GM21447 (cell line): ENCODE results near the gene GHDC.
A peak's percentile ranks its signal among the peaks of the same experiment; 100 is the strongest.
"Not testable (repeated sequence)": the region's sequence is repeated elsewhere in the genome, so short reads cannot be mapped to it uniquely, and the experiment has no call there.

ENCODE experiments used
- ATAC-seq: cut with Tn5 transposase; IDR thresholded peaks from one replicate; pipeline ENCODE4 v1.9.1; 2021; ENCODE audit not compliant: unreplicated experiment

Gene GHDC, protein sequence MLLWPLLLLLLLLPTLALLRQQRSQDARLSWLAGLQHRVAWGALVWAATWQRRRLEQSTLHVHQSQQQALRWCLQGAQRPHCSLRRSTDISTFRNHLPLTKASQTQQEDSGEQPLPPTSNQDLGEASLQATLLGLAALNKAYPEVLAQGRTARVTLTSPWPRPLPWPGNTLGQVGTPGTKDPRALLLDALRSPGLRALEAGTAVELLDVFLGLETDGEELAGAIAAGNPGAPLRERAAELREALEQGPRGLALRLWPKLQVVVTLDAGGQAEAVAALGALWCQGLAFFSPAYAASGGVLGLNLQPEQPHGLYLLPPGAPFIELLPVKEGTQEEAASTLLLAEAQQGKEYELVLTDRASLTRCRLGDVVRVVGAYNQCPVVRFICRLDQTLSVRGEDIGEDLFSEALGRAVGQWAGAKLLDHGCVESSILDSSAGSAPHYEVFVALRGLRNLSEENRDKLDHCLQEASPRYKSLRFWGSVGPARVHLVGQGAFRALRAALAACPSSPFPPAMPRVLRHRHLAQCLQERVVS

DNA sequence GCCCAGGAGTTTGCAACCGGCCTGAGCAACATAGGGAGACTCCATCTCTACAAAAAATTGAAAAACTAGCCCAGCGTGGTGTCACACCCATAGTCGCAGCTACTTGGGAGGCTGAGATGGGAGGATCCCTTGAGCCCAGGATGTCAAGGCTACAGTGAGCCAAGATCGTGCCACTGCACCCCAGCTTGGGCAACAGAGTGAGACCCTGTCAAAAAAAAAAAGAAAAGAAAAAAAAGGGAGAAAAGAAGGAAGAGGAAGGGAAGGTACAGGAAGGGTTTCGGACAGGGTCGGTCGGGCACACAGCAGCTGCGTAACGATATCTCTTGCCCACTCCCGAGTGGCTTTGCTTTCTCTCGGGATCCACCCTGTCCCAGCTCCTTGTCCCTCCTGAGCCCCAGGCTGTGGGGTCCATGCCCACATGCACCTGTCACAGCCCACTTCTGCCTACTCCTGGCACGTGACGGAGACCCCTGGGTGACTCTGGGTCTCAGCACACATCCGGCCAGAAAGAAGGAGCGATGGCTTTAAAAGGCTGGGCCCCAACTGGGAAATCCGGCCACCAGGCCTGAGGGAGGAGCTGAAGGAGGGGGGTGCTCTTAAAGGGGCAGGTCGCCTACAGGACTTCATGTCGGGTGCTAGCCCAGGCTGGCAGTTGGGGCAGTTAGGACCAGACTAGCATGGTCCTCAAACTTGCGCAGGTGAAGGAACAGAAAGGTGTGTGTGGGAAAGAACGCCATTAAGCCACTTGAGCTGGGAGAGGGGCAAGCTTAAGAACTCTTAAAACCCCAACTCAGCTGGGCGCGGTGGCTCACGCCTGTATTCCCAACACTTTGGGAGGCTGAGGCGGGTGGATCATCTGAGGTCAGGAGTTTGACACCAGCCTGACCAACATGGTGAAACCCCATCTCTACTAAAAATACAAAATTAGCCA lies at the start of gene GHDC:
Gene GHDC (minus strand): TSS at position 526 of the 931 bp plus-strand sequence. CDS start 913 bp downstream, outside the sequence.
- peak; percentile 91 for ATAC-seq

DNA sequence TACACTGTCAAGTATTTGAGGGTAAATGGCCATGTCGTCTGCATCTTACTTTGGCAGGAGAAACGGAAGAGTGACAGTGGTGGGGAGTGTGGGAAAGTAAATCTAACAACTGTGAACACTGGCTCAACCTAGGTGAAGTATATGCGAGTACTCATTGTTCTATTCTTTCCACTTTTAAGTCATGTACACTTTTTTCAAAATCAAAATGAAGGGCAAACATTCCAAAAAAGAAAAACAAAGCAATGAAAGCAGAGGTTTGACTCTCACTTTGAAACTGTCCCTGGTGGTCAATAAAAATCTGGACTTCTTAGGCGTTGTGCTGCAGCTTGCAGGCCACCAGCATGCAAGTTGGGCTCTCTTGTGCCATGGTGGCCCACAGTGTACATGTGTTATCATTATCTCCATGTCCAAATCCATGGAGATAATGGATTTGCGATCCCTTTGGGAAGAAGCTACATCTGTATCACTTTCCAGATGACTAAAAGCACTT lies 49.2 kb upstream of the GHDC start:
- no peak for ATAC-seq

DNA sequence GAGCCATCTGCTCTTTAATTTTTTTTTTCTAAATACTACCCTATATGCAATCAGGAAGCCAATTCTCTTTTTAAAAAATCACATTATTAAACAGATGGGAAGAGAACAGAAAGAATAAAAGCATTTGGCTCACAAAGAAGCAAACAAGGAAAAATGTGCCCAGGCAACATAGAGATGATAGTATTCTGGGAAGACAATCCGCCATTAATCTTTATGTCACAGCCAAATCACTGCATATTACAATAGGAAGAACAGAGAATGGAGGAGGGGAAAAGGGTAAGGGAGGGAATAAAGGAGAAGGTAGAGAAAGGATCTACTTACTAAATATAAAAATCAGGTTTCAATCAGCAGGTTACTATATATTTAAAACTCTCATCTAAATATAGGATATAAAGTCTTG lies 47.6 kb upstream of the GHDC start:
- no peak for ATAC-seq

DNA sequence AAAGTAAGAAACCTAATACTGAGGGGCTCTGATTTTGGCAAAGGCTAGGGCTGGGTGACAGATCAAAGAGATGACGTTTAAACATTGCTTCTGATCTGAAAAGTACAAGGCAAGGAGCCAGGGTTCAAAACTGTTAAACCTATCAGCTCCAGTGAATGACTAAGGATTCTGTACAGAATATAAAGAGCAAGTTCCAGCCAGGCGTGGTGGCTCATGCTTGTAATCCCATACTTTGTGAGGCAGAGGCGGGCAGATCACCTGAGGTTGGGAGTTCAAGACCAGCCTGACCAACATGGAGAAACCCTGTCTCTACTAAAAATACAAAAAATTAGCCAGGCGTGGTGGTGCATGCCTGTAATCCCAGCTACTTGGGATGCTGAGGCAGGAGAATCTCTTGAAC lies 46.6 kb upstream of the GHDC start:
- not testable (repeated sequence) for ATAC-seq

DNA sequence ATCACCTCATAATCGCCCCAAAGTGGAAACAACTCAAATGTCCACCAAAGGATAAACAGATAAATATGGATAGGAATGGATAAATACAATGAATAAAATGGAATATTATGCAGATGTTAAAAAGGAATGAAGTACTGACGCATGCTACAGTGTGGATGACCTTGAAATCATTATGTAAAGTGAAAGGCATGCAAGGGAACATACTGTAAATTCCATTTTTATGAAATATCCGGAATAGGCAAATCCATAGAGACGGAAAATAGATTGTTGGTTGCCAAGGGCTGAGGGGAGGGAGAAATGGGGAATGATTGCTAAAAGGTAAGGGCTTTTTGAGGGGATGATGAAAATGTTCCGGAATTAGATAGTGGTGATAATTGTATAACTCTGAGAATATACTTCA lies 45.9 kb upstream of the GHDC start:
- no peak for ATAC-seq

DNA sequence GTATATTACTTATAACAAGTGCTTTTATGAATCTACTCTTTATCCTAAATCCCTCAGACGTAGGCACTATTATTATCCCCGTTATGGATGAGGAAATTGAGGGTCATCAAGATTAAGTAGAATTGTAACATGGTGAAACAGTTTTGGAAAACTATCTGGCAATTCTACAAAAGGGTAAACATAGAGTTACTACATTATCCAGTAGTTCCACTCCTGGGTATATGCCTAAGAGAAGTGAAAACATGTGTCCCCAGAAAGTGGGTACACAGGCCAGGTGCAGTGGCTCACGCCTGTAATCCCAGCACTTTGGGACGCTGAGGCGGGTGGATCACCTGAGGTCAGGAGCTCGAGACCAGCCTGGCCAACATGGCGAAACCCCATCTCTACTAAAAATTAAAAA lies 45.3 kb upstream of the GHDC start:
- ATAC-seq, result not testable (repeated sequence)

DNA sequence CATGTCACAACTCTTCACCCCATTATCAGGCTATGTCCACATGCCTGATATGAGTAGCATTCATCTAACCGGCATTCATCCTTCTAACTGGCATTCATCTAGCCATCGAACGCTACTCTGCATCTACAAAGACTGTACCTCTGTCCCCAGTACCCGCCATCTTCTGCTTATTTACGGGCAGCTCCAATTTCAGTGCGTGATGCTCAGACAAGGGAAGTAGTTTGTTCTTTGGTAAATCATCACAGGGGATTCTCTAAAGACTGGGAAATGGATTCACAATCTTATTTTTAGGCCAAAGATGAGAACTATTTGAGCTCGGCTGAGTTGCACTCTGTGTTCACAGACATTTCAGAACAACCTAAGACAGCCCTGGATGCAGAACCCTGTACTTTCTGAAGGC lies 42.5 kb upstream of the GHDC start:
- ATAC-seq, result no peak

DNA sequence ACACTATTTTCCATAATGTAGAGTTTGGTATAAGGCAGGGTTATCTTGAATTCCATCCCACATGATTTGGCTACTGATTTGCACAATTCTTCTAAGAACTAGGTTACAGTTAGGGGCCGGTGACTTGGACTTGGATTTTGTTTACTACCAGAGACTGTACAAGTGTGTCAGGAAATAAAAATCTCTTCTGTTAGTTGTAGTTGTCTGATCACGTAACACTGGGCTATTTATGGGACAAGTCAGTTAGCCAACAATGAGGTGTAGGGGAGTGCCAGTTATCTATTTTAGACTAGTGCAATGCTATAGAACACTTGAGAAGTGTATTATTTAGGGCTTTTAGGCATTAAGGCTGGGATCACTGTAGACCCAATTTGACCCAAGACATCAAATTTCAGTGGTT lies 39.7 kb upstream of the GHDC start:
- no peak for ATAC-seq

DNA sequence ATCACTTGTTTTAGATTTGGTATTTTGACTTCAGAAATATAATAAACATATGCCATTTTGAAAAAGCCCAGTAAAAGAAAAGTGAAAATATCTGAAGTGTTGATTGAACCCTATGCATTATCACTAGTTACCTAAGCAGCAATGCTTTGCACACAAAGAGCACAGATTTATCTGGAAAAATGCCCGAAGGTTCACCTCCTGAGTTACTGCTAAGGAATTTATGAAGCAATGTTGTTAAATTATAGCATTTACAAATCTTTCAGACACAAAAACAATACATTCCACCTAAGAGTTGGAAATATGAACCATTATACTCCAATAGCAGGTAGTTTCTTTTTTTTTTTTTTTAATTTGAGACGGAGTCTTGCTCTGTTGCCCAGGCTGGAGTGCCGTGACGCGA lies 38.9 kb upstream of the GHDC start:
- ATAC-seq, result no peak

DNA sequence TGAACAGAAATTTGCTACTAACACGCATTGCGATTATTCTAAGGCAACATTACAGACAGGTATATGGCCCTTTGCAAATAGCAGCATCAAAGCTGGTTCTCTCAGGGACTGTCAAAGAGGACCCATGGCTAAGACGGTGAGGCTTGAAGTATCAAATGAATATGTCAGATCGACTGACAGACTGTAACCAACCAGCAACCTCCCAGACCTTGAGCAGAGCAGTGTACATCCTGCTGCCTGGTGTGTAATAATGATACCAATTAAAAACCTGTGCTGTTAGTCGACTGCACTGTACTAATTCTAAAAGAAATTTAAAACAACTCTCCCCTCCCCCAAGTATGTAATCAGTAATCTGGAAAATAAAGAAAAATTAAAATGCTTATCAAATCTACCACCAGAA lies 35.9 kb upstream of the GHDC start:
- no peak for ATAC-seq

DNA sequence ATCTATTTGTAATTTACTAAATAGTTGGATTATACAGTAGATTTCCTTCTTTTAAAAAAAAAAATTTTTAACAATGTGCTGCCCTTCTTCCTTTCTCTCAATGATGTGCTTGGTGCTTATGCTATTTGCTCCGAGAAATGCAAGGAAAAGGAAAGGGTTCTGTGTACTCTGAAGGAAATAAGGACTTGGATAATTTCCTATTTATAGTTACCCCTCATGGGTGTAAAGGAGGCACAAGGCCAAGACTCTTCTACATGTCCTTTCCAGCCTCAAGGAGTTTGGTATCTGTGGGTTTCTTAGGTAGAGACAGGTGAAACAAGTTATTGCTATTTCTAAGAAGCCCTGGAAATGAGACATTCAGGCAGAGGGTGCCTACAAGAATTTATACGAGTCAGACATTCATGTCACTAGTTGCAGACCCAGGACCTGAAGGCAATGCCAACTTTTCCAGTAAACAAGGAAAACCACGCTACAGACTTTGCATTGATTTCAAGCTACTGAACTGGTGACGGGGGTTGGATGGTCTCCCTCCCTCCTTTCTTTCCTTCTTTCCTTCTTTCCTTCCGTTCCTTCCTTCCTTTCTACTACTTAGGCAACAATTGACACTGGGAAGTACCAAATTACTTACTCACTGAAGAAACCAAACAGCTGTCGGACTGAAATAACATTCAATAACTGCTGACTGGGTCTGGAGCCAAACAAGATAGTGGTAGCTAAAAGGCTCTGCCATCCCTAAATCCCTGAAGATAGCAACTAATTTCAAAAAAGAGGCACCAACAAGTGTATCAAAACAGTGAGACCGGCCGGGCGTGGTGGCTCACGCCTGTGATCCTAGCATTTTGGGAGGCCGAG lies 33.8 kb upstream of the GHDC start:
- ATAC-seq, result no peak

DNA sequence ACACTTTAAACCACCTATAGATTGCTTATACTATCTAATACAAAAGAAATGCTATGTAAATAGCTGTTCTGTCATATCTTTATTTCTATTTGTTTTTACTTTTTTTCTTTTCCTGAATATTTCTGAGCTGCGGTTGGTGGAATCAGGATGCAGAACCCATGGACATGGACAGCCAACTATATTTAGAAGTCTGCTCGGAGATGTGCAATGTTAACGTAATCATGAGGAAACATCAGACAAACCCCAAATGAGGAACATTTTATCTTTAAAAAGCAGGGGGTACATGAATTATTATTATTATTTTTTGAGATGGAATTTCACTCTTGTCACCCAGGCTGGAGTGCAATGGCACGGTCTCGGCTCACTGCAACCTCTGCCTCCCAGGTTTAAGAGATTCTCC lies 31.4 kb upstream of the GHDC start:
- ATAC-seq, result no peak

DNA sequence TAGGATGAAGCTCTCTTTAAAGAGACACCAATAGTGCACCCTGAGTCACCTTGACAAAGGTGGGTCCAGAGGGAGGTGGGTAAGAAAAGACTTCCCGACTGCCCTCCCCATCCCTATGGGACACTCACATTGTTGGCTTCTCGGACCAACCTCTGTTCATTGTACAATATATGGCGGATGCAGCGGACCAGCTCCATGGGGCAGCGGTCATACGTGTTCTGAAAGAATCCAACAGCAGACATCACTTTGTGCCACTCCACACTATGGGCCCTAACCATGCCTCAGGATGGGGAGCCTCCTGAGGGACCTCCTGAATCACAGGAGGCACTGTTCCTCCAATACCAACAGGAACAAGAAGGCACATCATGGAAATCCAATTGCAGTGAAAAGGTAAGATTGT lies 30.4 kb upstream of the GHDC start:
- no peak for ATAC-seq

DNA sequence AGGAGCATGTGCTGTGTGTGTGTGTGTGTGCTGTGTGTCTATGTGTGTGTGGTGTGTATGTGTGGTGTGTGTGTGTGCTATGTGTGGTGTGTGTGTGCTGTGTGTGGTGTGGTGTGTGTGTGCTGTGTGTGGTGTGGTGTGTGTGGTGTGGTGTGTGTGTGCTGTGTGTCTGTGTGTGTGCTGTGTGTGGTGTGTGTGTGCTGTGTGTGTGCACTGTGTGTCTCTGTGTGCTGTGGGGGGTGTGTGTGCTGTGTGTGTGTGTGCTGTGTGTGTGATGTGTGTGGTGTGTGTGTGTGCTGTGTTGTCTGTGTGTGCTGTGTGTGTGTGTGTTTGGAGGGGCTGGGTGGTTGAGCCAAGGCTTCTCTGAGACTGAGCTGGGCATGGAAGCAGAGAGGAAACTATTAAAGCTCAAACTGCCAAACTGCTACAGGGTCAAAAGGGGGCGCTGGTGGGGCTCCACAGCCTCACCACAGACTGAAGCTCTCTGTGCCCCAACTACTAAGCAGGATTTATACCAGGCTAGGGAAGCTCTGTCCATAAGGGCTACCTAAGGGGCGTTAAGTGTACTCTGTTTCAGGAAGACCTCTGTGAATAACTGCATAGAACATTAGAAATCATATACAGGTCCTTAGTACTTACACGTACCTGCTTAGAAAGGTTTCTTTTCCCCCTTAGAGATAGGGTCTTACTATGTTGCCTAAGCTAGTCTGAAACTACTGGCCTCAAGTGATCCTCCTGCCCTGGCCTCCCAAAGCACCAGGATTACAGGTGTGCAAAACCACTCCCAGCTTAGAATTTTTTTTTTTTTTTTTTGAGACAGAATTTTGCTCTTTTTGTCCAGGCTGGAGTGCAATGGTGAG lies 27.8 kb upstream of the GHDC start:
- ATAC-seq, result no peak

DNA sequence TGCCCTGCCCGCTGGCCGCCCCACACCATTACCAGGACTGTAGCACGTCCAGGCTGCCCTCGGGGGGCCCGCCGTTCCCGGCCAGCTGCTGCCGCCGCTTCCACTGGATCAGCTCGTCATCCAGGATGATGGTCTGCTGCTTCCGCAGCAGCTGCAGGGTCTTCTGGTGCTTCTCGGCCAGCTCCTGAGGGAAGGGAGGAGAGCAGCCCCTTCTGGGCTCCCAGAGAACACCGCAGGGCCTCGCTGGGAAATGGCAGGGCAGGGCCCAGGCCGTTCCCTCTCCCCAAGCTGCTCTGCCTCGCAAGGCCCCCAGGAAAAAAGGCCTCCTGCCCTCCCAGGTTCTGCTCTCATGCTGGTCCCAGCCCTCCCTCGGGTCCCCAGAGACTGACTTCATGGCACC lies 25.0 kb upstream of the GHDC start:
- not testable (repeated sequence) for ATAC-seq

DNA sequence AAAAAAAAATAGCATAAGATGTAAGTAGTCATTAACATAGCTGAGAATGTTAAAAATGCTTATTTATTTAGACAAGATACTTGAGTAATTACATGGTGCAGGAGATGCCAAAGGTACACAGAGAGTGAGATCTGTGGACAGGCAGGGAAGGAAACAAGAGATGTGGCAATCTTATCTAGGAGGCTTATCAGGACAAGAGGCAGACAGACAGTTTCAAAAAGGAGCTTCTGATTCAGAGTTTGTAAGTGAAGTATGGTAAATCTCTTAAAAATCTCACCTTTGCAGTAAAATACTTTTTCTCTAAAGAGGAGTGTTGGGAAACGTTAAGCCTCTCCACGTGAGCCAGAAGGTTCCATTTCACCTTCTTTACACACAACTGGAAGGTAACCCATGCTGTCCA lies 19.9 kb upstream of the GHDC start:
- ATAC-seq, result no peak

DNA sequence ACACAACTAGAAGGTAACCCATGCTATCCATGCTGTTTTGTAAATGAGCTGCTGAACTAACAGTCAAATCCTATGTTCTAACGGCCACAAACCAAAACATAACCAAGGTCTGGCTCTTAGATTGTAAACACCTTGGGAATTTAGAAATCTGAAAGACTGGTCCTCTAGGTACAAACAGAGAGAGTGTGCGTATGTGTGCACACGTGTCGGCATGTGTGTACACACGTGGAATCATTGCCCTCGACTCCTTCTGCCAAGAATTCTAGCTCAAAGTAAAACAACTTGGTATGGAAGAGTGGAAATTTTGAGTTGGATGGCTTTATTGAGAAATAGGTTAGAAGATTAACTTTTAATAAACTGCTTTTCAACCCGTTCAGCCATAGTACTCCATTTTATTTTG lies 18.1 kb upstream of the GHDC start:
- ATAC-seq, result no peak

DNA sequence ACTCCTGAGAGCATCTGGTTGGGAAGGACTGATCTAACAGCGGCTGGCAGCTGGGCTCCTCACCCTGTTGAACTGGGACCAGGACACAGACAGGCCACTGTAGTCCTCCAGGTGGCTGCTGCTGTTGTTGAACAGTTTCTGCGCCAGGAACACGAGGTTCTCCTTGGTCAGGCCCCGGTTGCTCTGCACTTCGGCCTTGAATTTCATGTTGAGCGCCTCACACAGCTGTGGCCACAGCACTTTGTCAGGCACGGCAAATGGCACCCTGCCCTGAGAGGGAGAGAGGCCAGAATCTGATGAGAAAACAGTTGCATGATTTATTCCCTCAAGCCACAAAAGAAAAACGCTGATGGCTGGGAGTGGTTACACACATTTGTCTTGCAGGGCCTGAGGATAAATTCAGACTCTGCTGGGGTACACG lies 17.6 kb upstream of the GHDC start:
- not testable (repeated sequence) for ATAC-seq

DNA sequence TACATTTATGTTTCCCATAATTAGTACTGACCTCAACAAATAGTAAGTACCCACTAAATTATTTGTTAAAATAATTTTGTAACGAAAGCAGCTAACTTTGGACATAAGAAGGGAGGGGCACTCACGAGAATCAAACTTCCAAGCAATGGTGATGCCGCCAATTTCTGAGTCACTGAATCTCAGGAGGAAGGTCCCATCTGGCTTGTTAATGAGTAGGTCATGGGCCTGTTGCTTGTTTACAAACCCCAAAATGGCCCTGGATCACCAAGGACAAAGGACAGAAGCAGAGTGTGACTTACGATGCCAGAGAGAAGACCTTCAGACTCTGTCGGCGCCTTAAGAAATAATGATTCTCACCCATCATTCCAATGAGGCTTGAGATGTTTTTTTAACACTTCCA lies 15.8 kb upstream of the GHDC start:
- ATAC-seq, result no peak

DNA sequence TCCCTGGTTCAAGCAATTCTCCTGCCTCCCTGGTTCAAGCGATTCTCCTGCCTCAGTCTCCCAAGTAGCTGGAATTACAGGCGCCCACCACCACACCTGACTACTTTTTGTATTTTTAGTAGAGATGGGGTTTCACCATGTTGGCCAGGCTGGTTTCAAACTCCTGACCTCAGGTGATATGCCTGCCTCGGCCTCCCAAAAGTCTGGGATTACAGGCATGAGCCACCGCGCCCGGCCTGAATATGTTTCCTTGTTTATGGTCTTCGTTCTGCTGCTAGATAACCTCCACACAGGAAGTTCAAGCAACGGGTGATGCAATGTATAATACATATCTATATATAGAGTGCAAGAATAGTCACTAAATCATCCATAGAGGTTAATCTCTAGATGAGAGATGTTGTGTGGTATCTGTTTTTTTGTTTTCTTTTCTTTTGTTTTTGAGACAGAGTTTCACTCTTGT lies 11.9 kb upstream of the GHDC start:
- not testable (repeated sequence) for ATAC-seq
